ENCODE results near the gene GSKIP. TPM values are rescaled to one million over a fixed set of nuclear protein-coding genes. Genes with fewer than 3 reads are reported as not detected.

GSKIP gene
- total RNA-seq, 2 donors from 2014 or later = 8.0 to 11.2 TPM

GRCh38 chr14:96351986-96352385, 11.3 kb upstream of the GSKIP start:
- TF ChIP-seq POLR2A (IDR thresholded peaks at IDR 0.05) = no peak
- no peak for TF ChIP-seq CTCF (IDR thresholded peaks at IDR 0.05)
- Histone ChIP-seq H3K36me3 (replicated peaks in 1 of 2; ENCODE audit: insufficient read depth in 1 of 2, low read depth in 2 of 2) (no peaks in the 10 kb centered on the region), H3K9me3 (no peaks in the 10 kb centered on the region), H3K27ac (no peak overlapping the region), H3K27me3 (no peaks in the 10 kb centered on the region), H3K4me1 (peaks cover 8% of the 10 kb centered on the region), H3K4me3 (no peak overlapping the region)
- intact Hi-C loops (cut with DNase I) = no loop called here
- 63 to 77% methylated on average over 3 of the region's 3 CpGs for WGBS, 2 donors
- DNase-seq (no peak), ATAC-seq (no peak)

GRCh38 chr14:96352708-96353107, 10.6 kb upstream of the GSKIP start:
- H3K9me3 ChIP-seq = no peaks in the 10 kb centered on the region
- DNase-seq (no peak), ATAC-seq (no peak)
- TF ChIP-seq CTCF (IDR thresholded peaks at IDR 0.05) = no peak
- TF ChIP-seq POLR2A (IDR thresholded peaks at IDR 0.05) = no peak
- H3K4me3 ChIP-seq = no peak overlapping the region
- H3K36me3 ChIP-seq (replicated peaks in 1 of 2; ENCODE audit: insufficient read depth in 1 of 2, low read depth in 2 of 2) = no peaks in the 10 kb centered on the region
- 35% methylated on average over 2 of the region's 2 CpGs for WGBS, 2 donors
- intact Hi-C loops (cut with DNase I) = no loop called here
- H3K4me1 ChIP-seq = peaks cover 8% of the 10 kb centered on the region
- no peak overlapping the region for H3K27ac ChIP-seq
- no peaks in the 10 kb centered on the region for H3K27me3 ChIP-seq

GRCh38 chr14:96354246-96354645, 9.1 kb upstream of the GSKIP start:
- TF ChIP-seq POLR2A (IDR thresholded peaks at IDR 0.05) = no peak
- TF ChIP-seq CTCF (IDR thresholded peaks at IDR 0.05) = no peak
- Histone ChIP-seq H3K27me3 (no peaks in the 10 kb centered on the region), H3K27ac (no peak overlapping the region), H3K9me3 (no peaks in the 10 kb centered on the region), H3K36me3 (replicated peaks in 1 of 2; ENCODE audit: insufficient read depth in 1 of 2, low read depth in 2 of 2) (no peaks in the 10 kb centered on the region), H3K4me3 (no peak overlapping the region), H3K4me1 (peaks cover 8% of the 10 kb centered on the region)
- DNase-seq (no peak), ATAC-seq (no peak)
- whole genome bisulfite sequencing, 2 donors = 94 to 99% methylated on average over 4 of the region's 4 CpGs
- intact Hi-C loops (cut with DNase I) = no loop called here

GRCh38 chr14:96357216-96357615, 6.1 kb upstream of the GSKIP start:
- no peak for TF ChIP-seq POLR2A (IDR thresholded peaks at IDR 0.05)
- TF ChIP-seq CTCF (IDR thresholded peaks at IDR 0.05) = no peak
- Histone ChIP-seq H3K9me3 (no peaks in the 10 kb centered on the region), H3K27ac (no peak overlapping the region), H3K4me3 (no peak overlapping the region), H3K27me3 (no peaks in the 10 kb centered on the region), H3K4me1 (peaks cover 33% of the 10 kb centered on the region), H3K36me3 (replicated peaks in 1 of 2; ENCODE audit: insufficient read depth in 1 of 2, low read depth in 2 of 2) (no peaks in the 10 kb centered on the region)
- intact Hi-C loops (cut with DNase I) = no loop called here
- ATAC-seq (no peak), DNase-seq (no peak)
- WGBS, 2 donors = 69 to 74% methylated on average over 3 of the region's 3 CpGs

- DNase-seq = no peak
- H3K4me3 ChIP-seq = no peak overlapping the region
- TF ChIP-seq POLR2A (IDR thresholded peaks at IDR 0.05) = no peak
- no peak for TF ChIP-seq CTCF (IDR thresholded peaks at IDR 0.05)
- ATAC-seq = no peak
- intact Hi-C loops (cut with DNase I) = no loop called here
- H3K9me3 ChIP-seq = no peaks in the 10 kb centered on the region
- H3K4me1 ChIP-seq = peaks cover 42% of the 10 kb centered on the region
- no peak overlapping the region for H3K27ac ChIP-seq
- no peaks in the 10 kb centered on the region for H3K27me3 ChIP-seq
- H3K36me3 ChIP-seq (replicated peaks in 1 of 2; ENCODE audit: insufficient read depth in 1 of 2, low read depth in 2 of 2) = no peaks in the 10 kb centered on the region
Measured at GRCh38 chr14:96359959-96360358, 3.4 kb upstream of the GSKIP start.

Measured in body of pancreas (tissue), 4 donors.